OCI-LY1 (cell line): ENCODE results near the gene ATP6V1G1.
A peak's percentile ranks its signal among the peaks of the same experiment; 100 is the strongest.

Experiments used
- H2AFZ ChIP-seq: fragments of 200-600 bp; sonication (generic), shearing (Covaris generic); 2 replicates; pipeline ENCODE4 v1.6.0; 2014; ENCODE audit warnings: antibody characterized with exemption, mild to moderate bottlenecking, low read length
- H3F3A ChIP-seq: fragments of 200-600 bp; sonication (generic), shearing (Covaris generic); 2 replicates; pipeline ENCODE4 v1.6.0; 2014; ENCODE audit warnings: mild to moderate bottlenecking, antibody characterized with exemption, low read length, moderate library complexity; ENCODE audit not compliant: insufficient read depth
- H3K27ac ChIP-seq: fragments of 200-600 bp; sonication (generic); 2 replicates; pipeline ENCODE4 v1.5.1; 2014; ENCODE audit warnings: low read length, mixed run types, mild to moderate bottlenecking, low read depth; ENCODE audit not compliant: poor library complexity, severe bottlenecking
- H3K27me3 ChIP-seq: fragments of 200-600 bp; sonication (generic); 2 replicates; pipeline ENCODE4 v1.6.0; 2014; ENCODE audit warnings: antibody characterized with exemption, mild to moderate bottlenecking, low read length, moderate library complexity; ENCODE audit not compliant: insufficient read depth
- H3K36me3 ChIP-seq: fragments of 200-600 bp; sonication (generic); 2 replicates; pipeline ENCODE4 v1.6.1; 2014; ENCODE audit warnings: mild to moderate bottlenecking, antibody characterized with exemption, low read length, moderate library complexity, mixed read lengths; ENCODE audit not compliant: insufficient read depth
- H3K4me1 ChIP-seq: fragments of 200-600 bp; sonication (generic); 2 replicates; pipeline ENCODE4 v1.5.1; 2014; ENCODE audit warnings: mild to moderate bottlenecking, low read length, moderate library complexity; ENCODE audit not compliant: insufficient read depth, severe bottlenecking
- H3K4me2 ChIP-seq: fragments of 200-600 bp; sonication (generic), shearing (Covaris generic); 2 replicates; pipeline ENCODE4 v1.6.1; 2014; ENCODE audit warnings: low read length
- H3K4me3 ChIP-seq: fragments of 200-600 bp; sonication (generic); 2 replicates; pipeline ENCODE4 v1.5.1; 2014; ENCODE audit warnings: low read length, low read depth, mild to moderate bottlenecking, mixed read lengths; ENCODE audit not compliant: poor library complexity, severe bottlenecking
- H3K79me2 ChIP-seq: fragments of 200-600 bp; shearing (Covaris generic); 2 replicates; pipeline ENCODE4 v1.6.1; 2016; ENCODE audit warnings: mixed run types, low read length, mixed read lengths; ENCODE audit not compliant: insufficient read depth
- H3K9ac ChIP-seq: fragments of 200-600 bp; sonication (generic), shearing (Covaris generic); 2 replicates; pipeline ENCODE4 v1.6.1; 2014; ENCODE audit warnings: mild to moderate bottlenecking, low read length, mixed read lengths
- H3K9me2 ChIP-seq: fragments of 200-600 bp; sonication (generic), shearing (Covaris generic); 2 replicates; pipeline ENCODE4 v1.6.1; 2014; ENCODE audit warnings: low read depth, mild to moderate bottlenecking, low read length, mixed read lengths
- H3K9me3 ChIP-seq: fragments of 200-600 bp; shearing (Covaris generic); 2 replicates; pipeline ENCODE4 v1.6.1; 2014; ENCODE audit warnings: low read length, mixed read lengths
- H4K20me1 ChIP-seq: fragments of 200-600 bp; sonication (generic), shearing (Covaris generic); 2 replicates; pipeline ENCODE4 v1.6.0; 2016; ENCODE audit warnings: mild to moderate bottlenecking, low read length; ENCODE audit not compliant: insufficient read depth
- EZH2 ChIP-seq: fragments of 200-600 bp; sonication (generic), shearing (Covaris generic); IDR thresholded peaks from 2 replicates; pipeline ENCODE4 v1.8.0; 2017; ENCODE audit warnings: borderline replicate concordance, mixed run types, mild to moderate bottlenecking, antibody characterized with exemption, low read length, moderate library complexity, mixed read lengths
- TF ChIP-seq, protein P1 (sequence below): fragments of 200-600 bp; sonication (generic), shearing (Covaris generic); IDR thresholded peaks from 2 replicates; pipeline ENCODE4 v1.5.1; 2017; ENCODE audit warnings: mild to moderate bottlenecking, antibody characterized with exemption, low read length, moderate library complexity, mixed read lengths

Gene ATP6V1G1

GRCh38 chr9:114602620-114603019 is 15.1 kb downstream of the ATP6V1G1 start:
- H3K79me2 ChIP-seq = no peaks in the 10 kb centered on the region
- TF ChIP-seq, protein P1, sequence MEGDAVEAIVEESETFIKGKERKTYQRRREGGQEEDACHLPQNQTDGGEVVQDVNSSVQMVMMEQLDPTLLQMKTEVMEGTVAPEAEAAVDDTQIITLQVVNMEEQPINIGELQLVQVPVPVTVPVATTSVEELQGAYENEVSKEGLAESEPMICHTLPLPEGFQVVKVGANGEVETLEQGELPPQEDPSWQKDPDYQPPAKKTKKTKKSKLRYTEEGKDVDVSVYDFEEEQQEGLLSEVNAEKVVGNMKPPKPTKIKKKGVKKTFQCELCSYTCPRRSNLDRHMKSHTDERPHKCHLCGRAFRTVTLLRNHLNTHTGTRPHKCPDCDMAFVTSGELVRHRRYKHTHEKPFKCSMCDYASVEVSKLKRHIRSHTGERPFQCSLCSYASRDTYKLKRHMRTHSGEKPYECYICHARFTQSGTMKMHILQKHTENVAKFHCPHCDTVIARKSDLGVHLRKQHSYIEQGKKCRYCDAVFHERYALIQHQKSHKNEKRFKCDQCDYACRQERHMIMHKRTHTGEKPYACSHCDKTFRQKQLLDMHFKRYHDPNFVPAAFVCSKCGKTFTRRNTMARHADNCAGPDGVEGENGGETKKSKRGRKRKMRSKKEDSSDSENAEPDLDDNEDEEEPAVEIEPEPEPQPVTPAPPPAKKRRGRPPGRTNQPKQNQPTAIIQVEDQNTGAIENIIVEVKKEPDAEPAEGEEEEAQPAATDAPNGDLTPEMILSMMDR = no peak
- no peak for TF ChIP-seq EZH2
- H3F3A ChIP-seq = peaks cover 26% of the 10 kb centered on the region
- H3K9me3 ChIP-seq = no peaks in the 10 kb centered on the region
- H3K4me2 ChIP-seq = no peak overlapping the region
- H3K27ac ChIP-seq = peak overlapping the region; percentile 100
- H3K4me1 ChIP-seq = peaks cover 38% of the 10 kb centered on the region
- H3K4me3 ChIP-seq = no peak overlapping the region
- H3K36me3 ChIP-seq = peaks cover 47% of the 10 kb centered on the region
- H3K9me2 ChIP-seq = no peaks in the 10 kb centered on the region
- no peak overlapping the region for H2AFZ ChIP-seq
- no peaks in the 10 kb centered on the region for H3K27me3 ChIP-seq
- H4K20me1 ChIP-seq = no peaks in the 10 kb centered on the region
- no peak overlapping the region for H3K9ac ChIP-seq

DNA sequence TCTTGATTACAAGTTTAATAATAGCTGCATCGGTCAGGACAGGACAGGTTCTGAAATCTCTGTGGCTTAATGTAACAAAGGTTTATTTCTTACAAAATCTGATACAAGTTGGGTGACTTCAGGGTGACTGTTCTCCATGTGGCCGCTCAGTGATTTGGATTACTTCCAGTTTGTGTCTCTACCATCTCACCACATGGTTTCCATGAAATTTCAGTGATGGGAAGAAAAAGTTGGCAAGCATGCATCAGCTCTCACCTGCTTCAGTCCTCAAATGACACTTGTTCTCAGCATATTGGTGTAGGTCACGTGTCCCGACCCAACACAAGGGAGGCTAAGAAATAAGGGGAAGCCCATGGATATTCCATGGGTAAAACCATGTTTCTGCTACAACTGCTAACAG is 15.7 kb downstream of the ATP6V1G1 start:
- no peaks in the 10 kb centered on the region for H3K27me3 ChIP-seq
- TF ChIP-seq, protein P1 = no peak
- TF ChIP-seq EZH2 = no peak
- peak overlapping the region; percentile 100 for H3K27ac ChIP-seq
- no peaks in the 10 kb centered on the region for H3K9me2 ChIP-seq
- H3K9me3 ChIP-seq = no peaks in the 10 kb centered on the region
- H3K4me3 ChIP-seq = no peak overlapping the region
- peaks cover 45% of the 10 kb centered on the region for H3K4me1 ChIP-seq
- H4K20me1 ChIP-seq = no peaks in the 10 kb centered on the region
- no peaks in the 10 kb centered on the region for H3K79me2 ChIP-seq
- H3F3A ChIP-seq = peaks cover 26% of the 10 kb centered on the region
- H3K9ac ChIP-seq = no peak overlapping the region
- no peak overlapping the region for H2AFZ ChIP-seq
- H3K4me2 ChIP-seq = no peak overlapping the region
- peaks cover 42% of the 10 kb centered on the region for H3K36me3 ChIP-seq

DNA sequence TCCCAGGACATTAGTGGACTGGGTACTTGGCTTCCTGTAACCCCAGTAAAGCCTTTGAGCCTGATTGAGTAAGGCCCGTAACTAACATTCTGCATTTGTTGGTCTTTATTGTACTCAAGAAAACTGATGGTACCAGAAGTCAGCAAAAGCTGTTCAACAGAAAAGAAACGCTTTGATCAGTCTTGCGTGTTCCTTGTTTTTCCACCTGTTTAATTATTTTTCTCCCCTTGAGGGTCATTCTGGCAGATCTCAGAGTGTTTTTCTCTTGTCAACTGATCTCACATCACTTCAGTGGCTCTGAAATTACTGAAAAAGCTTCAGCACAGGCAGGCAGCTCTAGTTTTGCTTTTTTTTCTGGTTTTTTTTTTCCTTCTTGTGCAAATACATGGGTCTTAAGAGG is 17.4 kb downstream of the ATP6V1G1 start:
- Histone ChIP-seq H3K27me3 (no peaks in the 10 kb centered on the region), H3K9me3 (no peaks in the 10 kb centered on the region), H3K4me2 (peak overlapping the region; percentile 50), H3K9ac (peak overlapping the region; percentile 63), H3K79me2 (no peaks in the 10 kb centered on the region), H3K4me1 (peaks cover 60% of the 10 kb centered on the region), H3F3A (peaks cover 23% of the 10 kb centered on the region), H3K4me3 (peak overlapping the region; percentile 15), H3K27ac (peak overlapping the region; percentile 100), H3K9me2 (no peaks in the 10 kb centered on the region), H3K36me3 (peaks cover 31% of the 10 kb centered on the region), H4K20me1 (no peaks in the 10 kb centered on the region), H2AFZ (no peak overlapping the region)
- TF ChIP-seq EZH2 = no peak
- TF ChIP-seq, protein P1 = no peak
